ENCODE data around the gene SDC3.

DNA sequence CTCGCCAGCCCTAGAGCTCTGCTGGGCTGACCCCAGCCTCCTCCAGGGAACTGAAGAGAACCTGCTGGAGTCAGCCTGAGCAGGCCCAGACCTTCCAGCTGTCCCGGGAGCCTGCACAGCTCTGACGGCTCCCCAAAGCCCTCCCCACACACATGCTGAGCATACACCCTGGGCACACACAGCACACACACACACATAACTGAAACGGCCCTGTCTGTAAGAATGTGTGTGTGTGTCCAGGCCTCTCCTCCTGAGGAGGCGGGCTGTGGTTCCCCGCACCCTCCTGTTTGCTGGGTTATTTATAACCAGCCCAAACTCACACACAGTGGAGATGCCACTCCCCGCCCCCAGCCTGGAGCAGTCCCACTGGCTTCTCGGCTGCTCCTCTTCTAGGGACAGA is 20.2 kb downstream of the SDC3 start:
- TF ChIP-seq, protein P1, sequence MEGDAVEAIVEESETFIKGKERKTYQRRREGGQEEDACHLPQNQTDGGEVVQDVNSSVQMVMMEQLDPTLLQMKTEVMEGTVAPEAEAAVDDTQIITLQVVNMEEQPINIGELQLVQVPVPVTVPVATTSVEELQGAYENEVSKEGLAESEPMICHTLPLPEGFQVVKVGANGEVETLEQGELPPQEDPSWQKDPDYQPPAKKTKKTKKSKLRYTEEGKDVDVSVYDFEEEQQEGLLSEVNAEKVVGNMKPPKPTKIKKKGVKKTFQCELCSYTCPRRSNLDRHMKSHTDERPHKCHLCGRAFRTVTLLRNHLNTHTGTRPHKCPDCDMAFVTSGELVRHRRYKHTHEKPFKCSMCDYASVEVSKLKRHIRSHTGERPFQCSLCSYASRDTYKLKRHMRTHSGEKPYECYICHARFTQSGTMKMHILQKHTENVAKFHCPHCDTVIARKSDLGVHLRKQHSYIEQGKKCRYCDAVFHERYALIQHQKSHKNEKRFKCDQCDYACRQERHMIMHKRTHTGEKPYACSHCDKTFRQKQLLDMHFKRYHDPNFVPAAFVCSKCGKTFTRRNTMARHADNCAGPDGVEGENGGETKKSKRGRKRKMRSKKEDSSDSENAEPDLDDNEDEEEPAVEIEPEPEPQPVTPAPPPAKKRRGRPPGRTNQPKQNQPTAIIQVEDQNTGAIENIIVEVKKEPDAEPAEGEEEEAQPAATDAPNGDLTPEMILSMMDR (IDR thresholded peaks at IDR 0.05) = no peak
- no peak for TF ChIP-seq POLR2A (IDR thresholded peaks at IDR 0.05)

Measured in heart left ventricle (tissue), 13 donors.